Ectodermal cell (in vitro differentiated cells): ENCODE measurements around the gene PREPL.

Source experiments
- H3K27ac ChIP-seq: 2 replicates; pipeline ENCODE4 v1.7.0; 2013; ENCODE audit warnings: mild to moderate bottlenecking, low read depth, low read length; ENCODE audit not compliant: insufficient read depth, poor library complexity, severe bottlenecking
- H3K27me3 ChIP-seq: 2 replicates; pipeline ENCODE4 v1.7.0; 2013; ENCODE audit warnings: mild to moderate bottlenecking, low read length; ENCODE audit not compliant: insufficient read depth, control insufficient read depth, poor library complexity, severe bottlenecking
- H3K36me3 ChIP-seq: one replicate; pipeline ENCODE4 v1.7.0; 2013; ENCODE audit warnings: low read length; ENCODE audit not compliant: control insufficient read depth, insufficient read depth
- H3K4me1 ChIP-seq: one replicate; pipeline ENCODE4 v1.7.0; 2013; ENCODE audit warnings: low read length; ENCODE audit not compliant: control insufficient read depth, insufficient read depth
- H3K4me3 ChIP-seq: 2 replicates; pipeline ENCODE4 v1.7.0; 2013; ENCODE audit warnings: low read depth, low read length, control low read depth; ENCODE audit not compliant: insufficient read depth
- H3K9me3 ChIP-seq: 2 replicates; pipeline ENCODE4 v1.7.0; 2013; ENCODE audit warnings: mild to moderate bottlenecking, low read length, moderate library complexity; ENCODE audit not compliant: control insufficient read depth
- WGBS, 2 experiments: methylation state at CpG; one replicate each; pipeline ENCODE4 v1.1.7; 2013; ENCODE audit warnings: missing lambda C conversion rate in 2 of 2; 5-methylcytosine and 5-hydroxymethylcytosine counted together

The PREPL gene

GRCh38 chr2:44286119-44286883 lies 75.0 kb downstream of the PREPL start:
- WGBS, 2 experiments = 96 to 98% methylated on average over 25 of the region's 26 CpGs
- H3K27me3 ChIP-seq = no peaks in the 10 kb centered on the region
- H3K4me1 ChIP-seq = peaks cover 10% of the 10 kb centered on the region
- no peak overlapping the region for H3K4me3 ChIP-seq
- no peak overlapping the region for H3K27ac ChIP-seq
- H3K9me3 ChIP-seq = no peaks in the 10 kb centered on the region
- no peaks in the 10 kb centered on the region for H3K36me3 ChIP-seq

GRCh38 chr2:44285174-44285573 lies 76.1 kb downstream of the PREPL start:
- Histone ChIP-seq H3K27ac (no peak overlapping the region), H3K4me1 (peaks cover 1% of the 10 kb centered on the region), H3K27me3 (no peaks in the 10 kb centered on the region), H3K4me3 (no peak overlapping the region), H3K9me3 (no peaks in the 10 kb centered on the region), H3K36me3 (no peaks in the 10 kb centered on the region)
- WGBS, 2 experiments = 91 to 94% methylated on average over 5 of the region's 5 CpGs

DNA sequence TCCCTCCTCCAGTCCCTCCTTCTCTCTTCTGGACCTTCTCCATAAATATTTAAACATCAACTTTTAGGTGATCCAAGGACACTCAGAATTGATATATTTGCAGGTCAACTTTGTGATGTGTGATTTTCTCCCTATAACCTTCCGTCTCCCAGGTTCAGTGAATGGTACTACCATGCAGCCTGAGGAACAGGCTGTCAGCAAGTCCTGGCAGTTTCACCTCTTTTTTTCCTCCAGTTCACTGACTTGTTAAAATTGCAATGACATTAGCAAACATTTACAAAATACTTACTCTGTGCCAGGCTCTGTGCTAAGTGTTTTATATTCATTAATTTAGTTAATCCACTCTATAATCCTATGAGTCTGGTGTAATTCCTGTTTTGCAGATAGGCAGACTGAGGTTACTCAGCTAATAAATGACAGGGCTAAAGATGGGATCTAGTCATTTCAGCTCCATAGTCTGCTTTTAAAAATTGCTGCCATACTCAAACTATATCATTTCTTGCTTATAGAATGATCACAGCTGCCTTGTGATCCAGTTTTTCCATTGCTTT lies 78.1 kb downstream of the PREPL start:
- Histone ChIP-seq H3K4me1 (no peaks in the 10 kb centered on the region), H3K27ac (no peak overlapping the region), H3K4me3 (no peak overlapping the region), H3K27me3 (no peaks in the 10 kb centered on the region), H3K36me3 (no peaks in the 10 kb centered on the region), H3K9me3 (no peaks in the 10 kb centered on the region)
- WGBS, 2 experiments = 94 to 100% methylated on average over 1 of the region's 1 CpG

- no peak overlapping the region for H3K27ac ChIP-seq
- no peaks in the 10 kb centered on the region for H3K9me3 ChIP-seq
- H3K36me3 ChIP-seq = no peaks in the 10 kb centered on the region
- no peaks in the 10 kb centered on the region for H3K27me3 ChIP-seq
- H3K4me3 ChIP-seq = no peak overlapping the region
- 97 to 100% methylated on average over 1 of the region's 1 CpG for WGBS, 2 experiments
- H3K4me1 ChIP-seq = no peaks in the 10 kb centered on the region
These were observed 80.4 kb downstream of the PREPL start for GRCh38 chr2:44280869-44281268.

GRCh38 chr2:44277541-44277940 lies 83.8 kb downstream of the PREPL start:
- H3K4me1 ChIP-seq = no peaks in the 10 kb centered on the region
- no peak overlapping the region for H3K4me3 ChIP-seq
- H3K27ac ChIP-seq = no peak overlapping the region
- H3K9me3 ChIP-seq = no peaks in the 10 kb centered on the region
- WGBS, 2 experiments = 90 to 96% methylated on average over 1 of the region's 1 CpG
- no peaks in the 10 kb centered on the region for H3K36me3 ChIP-seq
- H3K27me3 ChIP-seq = no peaks in the 10 kb centered on the region

- Histone ChIP-seq H3K9me3 (no peaks in the 10 kb centered on the region), H3K4me1 (no peaks in the 10 kb centered on the region), H3K4me3 (no peak overlapping the region), H3K27ac (no peak overlapping the region), H3K27me3 (no peaks in the 10 kb centered on the region), H3K36me3 (no peaks in the 10 kb centered on the region)
- whole genome bisulfite sequencing, 2 experiments = 93 to 97% methylated on average over 2 of the region's 2 CpGs
These were observed 85.4 kb downstream of the PREPL start for GRCh38 chr2:44275927-44276303.

- no peaks in the 10 kb centered on the region for H3K36me3 ChIP-seq
- no peaks in the 10 kb centered on the region for H3K9me3 ChIP-seq
- no peak overlapping the region for H3K27ac ChIP-seq
- H3K4me3 ChIP-seq = no peak overlapping the region
- no peaks in the 10 kb centered on the region for H3K27me3 ChIP-seq
- 91 to 99% methylated on average over 2 of the region's 2 CpGs for WGBS, 2 experiments
- H3K4me1 ChIP-seq = no peaks in the 10 kb centered on the region
These were observed 87.7 kb downstream of the PREPL start for GRCh38 chr2:44273596-44273995.

GRCh38 chr2:44273076-44273475 lies 88.2 kb downstream of the PREPL start:
- Histone ChIP-seq H3K36me3 (no peaks in the 10 kb centered on the region), H3K4me1 (peaks cover 2% of the 10 kb centered on the region), H3K9me3 (no peaks in the 10 kb centered on the region), H3K27me3 (no peaks in the 10 kb centered on the region), H3K4me3 (no peak overlapping the region), H3K27ac (no peak overlapping the region)
- WGBS, 2 experiments = 85 to 86% methylated on average over 3 of the region's 3 CpGs

DNA sequence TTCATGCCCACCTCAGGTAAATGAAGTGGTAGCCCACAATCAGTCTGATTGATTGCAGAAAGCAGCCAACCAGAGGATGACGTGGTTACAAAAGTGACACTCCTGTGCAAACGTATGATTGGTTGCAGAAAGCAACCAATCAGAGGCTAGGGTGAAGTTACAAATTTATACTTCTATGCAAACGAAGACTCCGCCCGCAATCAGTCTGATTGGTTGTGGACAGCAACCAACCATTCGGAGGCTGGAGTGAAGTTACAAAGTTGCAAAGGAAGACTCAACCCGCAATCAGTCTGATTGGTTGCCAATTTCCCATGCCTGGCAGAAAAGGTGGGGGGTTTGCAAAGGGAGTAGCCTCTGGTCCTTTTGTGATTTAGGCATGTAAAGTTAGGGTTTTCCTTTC lies 90.0 kb downstream of the PREPL start:
- Histone ChIP-seq H3K27me3 (no peaks in the 10 kb centered on the region), H3K4me3 (no peak overlapping the region), H3K36me3 (no peaks in the 10 kb centered on the region), H3K9me3 (no peaks in the 10 kb centered on the region), H3K27ac (no peak overlapping the region), H3K4me1 (peaks cover 4% of the 10 kb centered on the region)
- 95 to 97% methylated on average over 7 of the region's 7 CpGs for WGBS, 2 experiments

GRCh38 chr2:44269831-44270230 lies 91.5 kb downstream of the PREPL start:
- H3K4me3 ChIP-seq = no peak overlapping the region
- 83 to 96% methylated on average over 1 of the region's 1 CpG for WGBS, 2 experiments
- H3K27ac ChIP-seq = no peak overlapping the region
- no peaks in the 10 kb centered on the region for H3K27me3 ChIP-seq
- no peaks in the 10 kb centered on the region for H3K36me3 ChIP-seq
- H3K4me1 ChIP-seq = peaks cover 4% of the 10 kb centered on the region
- H3K9me3 ChIP-seq = no peaks in the 10 kb centered on the region
